ENCODE data around the gene JUP.
A peak's percentile ranks its signal among the peaks of the same experiment; 100 is the strongest.
"Not testable (repeated sequence)": the region's sequence is repeated elsewhere in the genome, so short reads cannot be mapped to it uniquely, and the experiment has no call there.

Gene JUP

GRCh38 chr17:41786227-41787020 is at the start of gene JUP:
Gene JUP, minus strand, starts transcription at chr17:41786711. Its CDS starts 14,857 bp downstream, at chr17:41771854.
- Histone ChIP-seq H3K36me3 (ENCODE audit: control insufficient read depth, low read depth, low read length) (no peaks in the 10 kb centered on the region), H3K4me1 (ENCODE audit: control insufficient read depth, low read depth, low read length) (peaks cover 6% of the 10 kb centered on the region), H3K4me3 (ENCODE audit: low read length) (peak within 1 kb of the TSS; percentile 78), H3K27ac (ENCODE audit: low read length) (peak within 1 kb of the TSS; percentile 75), H3K9ac (ENCODE audit: low read length) (peak within 1 kb of the TSS; percentile 90), H3K27me3 (ENCODE audit: control insufficient read depth, insufficient read depth, low read length) (no peaks in the 10 kb centered on the region), H3K9me3 (ENCODE audit: control insufficient read depth, low read depth, low read length) (no peaks in the 10 kb centered on the region)

GRCh38 chr17:41835800-41836549 is 49.5 kb upstream of the JUP start, which contains the start of gene NT5C3B:
Gene NT5C3B, minus strand, starts transcription at chr17:41836232. Its CDS starts 39 bp downstream, at chr17:41836193.
- H3K36me3 ChIP-seq (ENCODE audit: control insufficient read depth, low read depth, low read length): peaks cover 19% of the 10 kb centered on the region
- H3K4me1 ChIP-seq (ENCODE audit: control insufficient read depth, low read depth, low read length): peaks cover 5% of the 10 kb centered on the region
- H3K9ac ChIP-seq (ENCODE audit: low read length): peak within 1 kb of the TSS; percentile 69
- peaks cover 7% of the 10 kb centered on the region for H3K27me3 ChIP-seq (ENCODE audit: control insufficient read depth, insufficient read depth, low read length)
- no peak within 1 kb of the TSS for H3K27ac ChIP-seq (ENCODE audit: low read length)
- no peaks in the 10 kb centered on the region for H3K9me3 ChIP-seq (ENCODE audit: control insufficient read depth, low read depth, low read length)
- peak within 1 kb of the TSS; percentile 79 for H3K4me3 ChIP-seq (ENCODE audit: low read length)

GRCh38 chr17:41835214-41835799 is 48.8 kb upstream of the JUP start:
- peaks cover 5% of the 10 kb centered on the region for H3K4me1 ChIP-seq (ENCODE audit: control insufficient read depth, low read depth, low read length)
- peaks cover 25% of the 10 kb centered on the region for H3K36me3 ChIP-seq (ENCODE audit: control insufficient read depth, low read depth, low read length)
- no peak overlapping the region for H3K27ac ChIP-seq (ENCODE audit: low read length)
- peak overlapping the region; percentile 69 for H3K9ac ChIP-seq (ENCODE audit: low read length)
- H3K9me3 ChIP-seq (ENCODE audit: control insufficient read depth, low read depth, low read length): no peaks in the 10 kb centered on the region
- H3K4me3 ChIP-seq (ENCODE audit: low read length): peak overlapping the region; percentile 79
- H3K27me3 ChIP-seq (ENCODE audit: control insufficient read depth, insufficient read depth, low read length): peaks cover 7% of the 10 kb centered on the region

GRCh38 chr17:41829961-41830360 is 43.5 kb upstream of the JUP start:
- H3K4me1 ChIP-seq (ENCODE audit: control insufficient read depth, low read depth, low read length); H3K27me3 ChIP-seq (ENCODE audit: control insufficient read depth, insufficient read depth, low read length); H3K27ac ChIP-seq (ENCODE audit: low read length); H3K9me3 ChIP-seq (ENCODE audit: control insufficient read depth, low read depth, low read length); H3K9ac ChIP-seq (ENCODE audit: low read length); H3K4me3 ChIP-seq (ENCODE audit: low read length): not testable (repeated sequence)
- peaks cover 57% of the 10 kb centered on the region for H3K36me3 ChIP-seq (ENCODE audit: control insufficient read depth, low read depth, low read length)

- no peaks in the 10 kb centered on the region for H3K4me1 ChIP-seq (ENCODE audit: control insufficient read depth, low read depth, low read length)
- H3K36me3 ChIP-seq (ENCODE audit: control insufficient read depth, low read depth, low read length): peaks cover 41% of the 10 kb centered on the region
- H3K9me3 ChIP-seq (ENCODE audit: control insufficient read depth, low read depth, low read length): no peaks in the 10 kb centered on the region
- H3K27ac ChIP-seq (ENCODE audit: low read length): no peak overlapping the region
- H3K9ac ChIP-seq (ENCODE audit: low read length): no peak overlapping the region
- no peaks in the 10 kb centered on the region for H3K27me3 ChIP-seq (ENCODE audit: control insufficient read depth, insufficient read depth, low read length)
- H3K4me3 ChIP-seq (ENCODE audit: low read length): no peak overlapping the region
These were observed 38.8 kb upstream of the JUP start for GRCh38 chr17:41825175-41825845.

GRCh38 chr17:41824086-41824485 is 37.6 kb upstream of the JUP start:
- H3K27me3 ChIP-seq (ENCODE audit: control insufficient read depth, insufficient read depth, low read length): no peaks in the 10 kb centered on the region
- H3K9me3 ChIP-seq (ENCODE audit: control insufficient read depth, low read depth, low read length): no peaks in the 10 kb centered on the region
- H3K4me1 ChIP-seq (ENCODE audit: control insufficient read depth, low read depth, low read length): peaks cover 7% of the 10 kb centered on the region
- no peak overlapping the region for H3K9ac ChIP-seq (ENCODE audit: low read length)
- peaks cover 34% of the 10 kb centered on the region for H3K36me3 ChIP-seq (ENCODE audit: control insufficient read depth, low read depth, low read length)
- no peak overlapping the region for H3K27ac ChIP-seq (ENCODE audit: low read length)
- H3K4me3 ChIP-seq (ENCODE audit: low read length): no peak overlapping the region

GRCh38 chr17:41823580-41823979 is 37.1 kb upstream of the JUP start:
- Histone ChIP-seq H3K36me3 (ENCODE audit: control insufficient read depth, low read depth, low read length) (peaks cover 29% of the 10 kb centered on the region), H3K27ac (ENCODE audit: low read length) (no peak overlapping the region), H3K9ac (ENCODE audit: low read length) (no peak overlapping the region), H3K4me1 (ENCODE audit: control insufficient read depth, low read depth, low read length) (peaks cover 10% of the 10 kb centered on the region), H3K9me3 (ENCODE audit: control insufficient read depth, low read depth, low read length) (no peaks in the 10 kb centered on the region), H3K4me3 (ENCODE audit: low read length) (no peak overlapping the region), H3K27me3 (ENCODE audit: control insufficient read depth, insufficient read depth, low read length) (no peaks in the 10 kb centered on the region)

GRCh38 chr17:41823141-41823524 is 36.6 kb upstream of the JUP start:
- Histone ChIP-seq H3K27ac (ENCODE audit: low read length) (no peak overlapping the region), H3K4me1 (ENCODE audit: control insufficient read depth, low read depth, low read length) (peaks cover 10% of the 10 kb centered on the region), H3K9me3 (ENCODE audit: control insufficient read depth, low read depth, low read length) (no peaks in the 10 kb centered on the region), H3K36me3 (ENCODE audit: control insufficient read depth, low read depth, low read length) (peaks cover 29% of the 10 kb centered on the region), H3K9ac (ENCODE audit: low read length) (no peak overlapping the region), H3K27me3 (ENCODE audit: control insufficient read depth, insufficient read depth, low read length) (no peaks in the 10 kb centered on the region), H3K4me3 (ENCODE audit: low read length) (no peak overlapping the region)

GRCh38 chr17:41822216-41823140 is 36.0 kb upstream of the JUP start:
- Histone ChIP-seq H3K9me3 (ENCODE audit: control insufficient read depth, low read depth, low read length) (no peaks in the 10 kb centered on the region), H3K4me1 (ENCODE audit: control insufficient read depth, low read depth, low read length) (peaks cover 10% of the 10 kb centered on the region), H3K4me3 (ENCODE audit: low read length) (no peak overlapping the region), H3K9ac (ENCODE audit: low read length) (no peak overlapping the region), H3K27me3 (ENCODE audit: control insufficient read depth, insufficient read depth, low read length) (no peaks in the 10 kb centered on the region), H3K36me3 (ENCODE audit: control insufficient read depth, low read depth, low read length) (peaks cover 23% of the 10 kb centered on the region), H3K27ac (ENCODE audit: low read length) (no peak overlapping the region)

- Histone ChIP-seq H3K27me3 (ENCODE audit: control insufficient read depth, insufficient read depth, low read length) (no peaks in the 10 kb centered on the region), H3K4me1 (ENCODE audit: control insufficient read depth, low read depth, low read length) (peaks cover 10% of the 10 kb centered on the region), H3K9ac (ENCODE audit: low read length) (no peak overlapping the region), H3K4me3 (ENCODE audit: low read length) (no peak overlapping the region), H3K36me3 (ENCODE audit: control insufficient read depth, low read depth, low read length) (peaks cover 20% of the 10 kb centered on the region), H3K27ac (ENCODE audit: low read length) (no peak overlapping the region), H3K9me3 (ENCODE audit: control insufficient read depth, low read depth, low read length) (no peaks in the 10 kb centered on the region)
These were observed 35.3 kb upstream of the JUP start for GRCh38 chr17:41821776-41822175.

Data from iPS-18a (cell line).